Immature natural killer cell (primary cell): ENCODE data around the gene CPA5. TPM values are rescaled to one million over a fixed set of nuclear protein-coding genes. Genes with fewer than 3 reads are reported as not detected.

ENCODE experiments used
- DNase-seq, 3 donors: peaks; one replicate each; pipeline ENCODE4 v3.0.0; 2022; ENCODE audit warnings: mixed read lengths in 1 of 3
- H3K27ac Mint-ChIP-seq, 6 donors: one replicate each; pipeline ENCODE4 v1.8.0; 2020; ENCODE audit warnings: mixed read lengths in 6 of 6, mild to moderate bottlenecking in 5 of 6, inconsistent platforms in 4 of 6, moderate library complexity in 3 of 6
- H3K27me3 Mint-ChIP-seq, 3 donors: one replicate each; pipeline ENCODE4 v1.8.0; 2020 to 2021; ENCODE audit warnings: low read depth in 3 of 3, mild to moderate bottlenecking in 3 of 3, mixed read lengths in 3 of 3, moderate library complexity in 3 of 3, inconsistent platforms in 1 of 3
- H3K36me3 Mint-ChIP-seq, 3 donors: one replicate each; pipeline ENCODE4 v1.8.0; 2020; ENCODE audit warnings: mixed read lengths in 3 of 3, inconsistent platforms in 2 of 3, mild to moderate bottlenecking in 2 of 3
- H3K4me1 Mint-ChIP-seq, 2 donors: one replicate each; pipeline ENCODE4 v1.8.0; 2020; ENCODE audit warnings: inconsistent platforms in 2 of 2, mild to moderate bottlenecking in 2 of 2, mixed read lengths in 2 of 2, moderate library complexity in 1 of 2
- H3K4me3 Mint-ChIP-seq, 5 donors: one replicate each; pipeline ENCODE4 v1.8.0; 2020; ENCODE audit warnings: mild to moderate bottlenecking in 5 of 5, mixed read lengths in 5 of 5, inconsistent platforms in 3 of 5, moderate library complexity in 3 of 5
- H3K9me3 Mint-ChIP-seq, 6 donors: one replicate each; pipeline ENCODE4 v1.8.0; 2020; ENCODE audit warnings: mild to moderate bottlenecking in 6 of 6, mixed read lengths in 6 of 6, inconsistent platforms in 4 of 6, moderate library complexity in 3 of 6
- polyA plus RNA-seq, 3 donors: library from polyadenylated mRNA; unstranded; fragments of 300-500 nt; fragmentation: Illumina TruSeq; gene quantifications; one replicate each; pipeline ENCODE4 v1.2.3, GENCODE V29; 2021

Gene CPA5
- polyA plus RNA-seq, 3 donors from 2014 or later, result not detected

- Mint-ChIP-seq H3K4me3 (peak overlapping the region in 4 of 5 donors; percentile 1 to 64 (median 53)), H3K4me1 (peaks cover 44 to 53% of the 10 kb centered on the region in 2 donors), H3K9me3 (no peaks in the 10 kb centered on the region), H3K27me3 (peaks cover 0 to 1% (median 0%) of the 10 kb centered on the region in 3 donors), H3K36me3 (peaks cover 6 to 8% (median 7%) of the 10 kb centered on the region in 3 donors), H3K27ac (peak overlapping the region in 2 of 6 donors; percentile 43 to 47)
- peak in 1 of 3 donors; percentile 13 for DNase-seq
Observed at GRCh38 chr7:130415006-130415405, 70.4 kb downstream of the CPA5 start.

- peak overlapping the region; percentile 5 to 81 (median 53) for H3K27ac Mint-ChIP-seq
- H3K4me3 Mint-ChIP-seq, result peak overlapping the region in 4 of 5 donors; percentile 1 to 59 (median 46)
- peaks cover 44 to 53% of the 10 kb centered on the region in 2 donors for H3K4me1 Mint-ChIP-seq
- DNase-seq, result no peak
- H3K9me3 Mint-ChIP-seq, result no peaks in the 10 kb centered on the region
- peaks cover 0 to 8% (median 0%) of the 10 kb centered on the region in 3 donors for H3K36me3 Mint-ChIP-seq
- peaks cover 0 to 1% (median 0%) of the 10 kb centered on the region in 3 donors for H3K27me3 Mint-ChIP-seq
Observed at GRCh38 chr7:130417213-130417612, 72.6 kb downstream of the CPA5 start.

- Mint-ChIP-seq H3K4me1 (peaks cover 44 to 54% of the 10 kb centered on the region in 2 donors), H3K27ac (no peak overlapping the region), H3K4me3 (no peak overlapping the region), H3K36me3 (peaks cover 0 to 8% (median 0%) of the 10 kb centered on the region in 3 donors), H3K9me3 (no peaks in the 10 kb centered on the region), H3K27me3 (peaks cover 0 to 1% (median 0%) of the 10 kb centered on the region in 3 donors)
- no peak for DNase-seq
Observed at GRCh38 chr7:130418306-130418705, 73.7 kb downstream of the CPA5 start.

Other genes with a start within 250 kb of the CPA5 start
- 10 to 100 TPM; 21.6 to 41.1 (median 39.9) TPM for gene TMEM209, start 139.4 kb upstream of the CPA5 start, polyA plus RNA-seq
- not detected for gene SSMEM1, start 137.0 kb upstream of the CPA5 start, polyA plus RNA-seq
- gene CPA2, start 78.0 kb upstream of the CPA5 start, polyA plus RNA-seq, result not detected
- not detected for gene CPA4, start 51.7 kb upstream of the CPA5 start, polyA plus RNA-seq
- not detected for gene CPA1, start 35.7 kb downstream of the CPA5 start, polyA plus RNA-seq
- gene CEP41, start 96.2 kb downstream of the CPA5 start, polyA plus RNA-seq, result 10 to 100 TPM; 17.9 to 22.4 (median 20.8) TPM
- gene MEST, start 147.3 kb downstream of the CPA5 start, polyA plus RNA-seq, result 10 to 100 TPM in 1 of 3 donors, 1 to 10 TPM in 1, under 1 TPM in 1; 0.53 to 12.9 (median 3.0) TPM